CD4-positive, CD25-positive, alpha-beta regulatory T cell (primary cell): Measurements from ENCODE around the gene CRYGS. TPM values are rescaled to one million over a fixed set of nuclear protein-coding genes. Genes with fewer than 3 reads are reported as not detected.
"Not testable (repeated sequence)": the region's sequence is repeated elsewhere in the genome, so short reads cannot be mapped to it uniquely, and the experiment has no call there.

ENCODE experiments used
- ATAC-seq, 2 donors: fragments of 150-1000 bp; cut with Tn5 transposase; one replicate each; pipeline ENCODE4 v1.10.0; 2021; ENCODE audit warnings: low read depth in 2 of 2, moderate number of reproducible peaks in 2 of 2, moderate library complexity in 1 of 2
- DNase-seq, 3 donors: peaks; one replicate each; pipeline versions ENCODE4 v3.0.0 to v3.0.0-alpha.2; 2012 to 2022; ENCODE audit warnings: mixed read lengths in 1 of 3
- H3K27ac ChIP-seq: one replicate; pipeline ENCODE4 v1.7.0; 2013; ENCODE audit warnings: mild to moderate bottlenecking, low read length; ENCODE audit not compliant: insufficient read depth, poor library complexity, severe bottlenecking
- H3K27me3 ChIP-seq: one replicate; pipeline ENCODE4 v1.7.0; 2013; ENCODE audit warnings: low read length; ENCODE audit not compliant: control insufficient read depth, insufficient read depth
- H3K36me3 ChIP-seq: one replicate; pipeline ENCODE4 v1.7.0; 2013; ENCODE audit warnings: mild to moderate bottlenecking, low read length, moderate library complexity; ENCODE audit not compliant: control insufficient read depth, insufficient read depth
- H3K4me1 ChIP-seq: 2 replicates; pipeline ENCODE4 v1.7.0; 2013; ENCODE audit warnings: mild to moderate bottlenecking, low read length; ENCODE audit not compliant: insufficient read depth, control insufficient read depth, poor library complexity, severe bottlenecking
- H3K4me3 ChIP-seq: one replicate; pipeline ENCODE4 v1.7.0; 2013; ENCODE audit warnings: low read depth, mild to moderate bottlenecking, low read length, moderate library complexity
- H3K9me3 ChIP-seq, 2 experiments: 1 replicate in 1 of 2; 2 replicates in 1 of 2; pipeline ENCODE4 v1.7.0; 2013; ENCODE audit warnings: low read length in 2 of 2, mild to moderate bottlenecking in 1 of 2, moderate library complexity in 1 of 2; ENCODE audit not compliant: control insufficient read depth in 2 of 2
- H3K27ac Mint-ChIP-seq, 3 donors: one replicate each; pipeline ENCODE4 v1.8.0; 2020 to 2022; ENCODE audit warnings: mild to moderate bottlenecking in 3 of 3, mixed read lengths in 3 of 3, moderate library complexity in 2 of 3
- H3K27me3 Mint-ChIP-seq: one replicate; pipeline ENCODE4 v1.8.0; 2022; ENCODE audit warnings: mild to moderate bottlenecking, mixed read lengths
- H3K36me3 Mint-ChIP-seq: one replicate; pipeline ENCODE4 v1.8.0; 2020; ENCODE audit warnings: mixed read lengths
- H3K4me1 Mint-ChIP-seq, 4 donors: one replicate each; pipeline ENCODE4 v1.8.0; 2020 to 2022; ENCODE audit warnings: mixed read lengths in 4 of 4, mild to moderate bottlenecking in 1 of 4
- H3K4me3 Mint-ChIP-seq, 4 donors: one replicate each; pipeline ENCODE4 v1.8.0; 2020 to 2022; ENCODE audit warnings: mild to moderate bottlenecking in 4 of 4, mixed read lengths in 4 of 4, moderate library complexity in 3 of 4
- H3K9me3 Mint-ChIP-seq, 7 donors: one replicate each; pipeline ENCODE4 v1.8.0; 2020 to 2022; ENCODE audit warnings: mixed read lengths in 7 of 7, mild to moderate bottlenecking in 3 of 7, moderate library complexity in 2 of 7
- polyA plus RNA-seq, 4 donors: library from polyadenylated mRNA; unstranded; fragments of 300-500 nt; fragmentation: Illumina TruSeq; gene quantifications; one replicate each; pipeline ENCODE4 v1.2.3, GENCODE V29; 2021
- total RNA-seq: library from RNA; stranded (reverse); gene quantifications from one replicate; pipeline ENCODE4 v1.2.3, GENCODE V29; 2022

CRYGS gene
- total and polyA plus RNA-seq, 5 donors from 2014 or later, result 0.36 to 2.1 (median 0.53) TPM; not detected in 2

GRCh38 chr3:186532598-186533072, 11.5 kb downstream of the CRYGS start:
- Mint-ChIP-seq H3K27me3 (no peaks in the 10 kb centered on the region), H3K4me1 (peaks cover 4 to 19% (median 13%) of the 10 kb centered on the region in 4 donors), H3K9me3 (no peaks in the 10 kb centered on the region), H3K4me3 (no peak overlapping the region), H3K27ac (peak overlapping the region in 1 of 3 donors; percentile 38), H3K36me3 (peaks cover 21% of the 10 kb centered on the region)
- Histone ChIP-seq H3K4me1 (peaks cover 13% of the 10 kb centered on the region), H3K36me3 (no peaks in the 10 kb centered on the region), H3K27ac (no peak overlapping the region), H3K4me3 (no peak overlapping the region), H3K27me3 (no peaks in the 10 kb centered on the region), H3K9me3 (no peaks in the 10 kb centered on the region)
- ATAC-seq, result no peak
- DNase-seq, result no peak

- not testable (repeated sequence) for H3K27me3 ChIP-seq, H3K9me3 ChIP-seq, ATAC-seq, H3K4me3 Mint-ChIP-seq, H3K4me3 ChIP-seq, H3K27me3 Mint-ChIP-seq, H3K36me3 ChIP-seq, H3K27ac ChIP-seq, DNase-seq, H3K9me3 Mint-ChIP-seq
- peaks cover 4 to 19% (median 13%) of the 10 kb centered on the region in 4 donors for H3K4me1 Mint-ChIP-seq
- peak overlapping the region in 1 of 3 donors; percentile 21 for H3K27ac Mint-ChIP-seq
- peaks cover 23% of the 10 kb centered on the region for H3K36me3 Mint-ChIP-seq
- peaks cover 13% of the 10 kb centered on the region for H3K4me1 ChIP-seq
Observed at GRCh38 chr3:186531694-186532093, 12.5 kb downstream of the CRYGS start.

GRCh38 chr3:186530415-186530814, 13.8 kb downstream of the CRYGS start:
- H3K27ac Mint-ChIP-seq, result no peak overlapping the region
- peaks cover 27% of the 10 kb centered on the region for H3K36me3 Mint-ChIP-seq
- H3K4me3 Mint-ChIP-seq, result no peak overlapping the region
- Histone ChIP-seq H3K27ac (no peak overlapping the region), H3K4me1 (peaks cover 13% of the 10 kb centered on the region), H3K9me3 (no peaks in the 10 kb centered on the region), H3K27me3 (no peaks in the 10 kb centered on the region), H3K36me3 (no peaks in the 10 kb centered on the region), H3K4me3 (no peak overlapping the region)
- DNase-seq, result no peak
- no peaks in the 10 kb centered on the region for H3K9me3 Mint-ChIP-seq
- no peak for ATAC-seq
- no peaks in the 10 kb centered on the region for H3K27me3 Mint-ChIP-seq
- H3K4me1 Mint-ChIP-seq, result peaks cover 4 to 19% (median 13%) of the 10 kb centered on the region in 4 donors

GRCh38 chr3:186529201-186529999, 14.8 kb downstream of the CRYGS start:
- H3K27me3 ChIP-seq, result no peaks in the 10 kb centered on the region
- DNase-seq (no peak), ATAC-seq (no peak)
- H3K4me1 ChIP-seq, result peaks cover 10% of the 10 kb centered on the region
- H3K9me3 ChIP-seq, result no peaks in the 10 kb centered on the region
- Mint-ChIP-seq H3K4me1 (peaks cover 2 to 16% (median 10%) of the 10 kb centered on the region in 4 donors), H3K36me3 (peaks cover 27% of the 10 kb centered on the region), H3K9me3 (no peaks in the 10 kb centered on the region), H3K27me3 (no peaks in the 10 kb centered on the region), H3K4me3 (no peak overlapping the region), H3K27ac (peak overlapping the region in 2 of 3 donors; percentile 18 to 26)
- no peak overlapping the region for H3K27ac ChIP-seq
- no peaks in the 10 kb centered on the region for H3K36me3 ChIP-seq
- no peak overlapping the region for H3K4me3 ChIP-seq

GRCh38 chr3:186526256-186526606, 17.9 kb downstream of the CRYGS start:
- Histone ChIP-seq H3K4me3 (no peak overlapping the region), H3K27ac (no peak overlapping the region), H3K4me1 (no peaks in the 10 kb centered on the region), H3K9me3 (no peaks in the 10 kb centered on the region), H3K36me3 (no peaks in the 10 kb centered on the region), H3K27me3 (no peaks in the 10 kb centered on the region)
- no peak overlapping the region for H3K4me3 Mint-ChIP-seq
- no peak overlapping the region for H3K27ac Mint-ChIP-seq
- ATAC-seq, result peak in 1 of 2 donors; percentile 34
- peaks cover 24% of the 10 kb centered on the region for H3K36me3 Mint-ChIP-seq
- DNase-seq, result no peak
- no peaks in the 10 kb centered on the region for H3K27me3 Mint-ChIP-seq
- no peaks in the 10 kb centered on the region for H3K9me3 Mint-ChIP-seq
- H3K4me1 Mint-ChIP-seq, result peaks cover 0 to 13% (median 7%) of the 10 kb centered on the region in 4 donors

- H3K27ac ChIP-seq, result no peak overlapping the region
- DNase-seq (no peak), ATAC-seq (no peak)
- H3K27me3 Mint-ChIP-seq, result no peaks in the 10 kb centered on the region
- H3K4me3 ChIP-seq, result no peak overlapping the region
- no peaks in the 10 kb centered on the region for H3K4me1 ChIP-seq
- no peaks in the 10 kb centered on the region for H3K27me3 ChIP-seq
- H3K4me1 Mint-ChIP-seq, result peaks cover 0 to 17% (median 11%) of the 10 kb centered on the region in 4 donors
- no peaks in the 10 kb centered on the region for H3K9me3 Mint-ChIP-seq
- H3K36me3 ChIP-seq, result no peaks in the 10 kb centered on the region
- no peak overlapping the region for H3K4me3 Mint-ChIP-seq
- no peak overlapping the region for H3K27ac Mint-ChIP-seq
- H3K36me3 Mint-ChIP-seq, result peaks cover 20% of the 10 kb centered on the region
- H3K9me3 ChIP-seq, result no peaks in the 10 kb centered on the region
Observed at GRCh38 chr3:186525369-186526255, 18.6 kb downstream of the CRYGS start.

- H3K27me3 ChIP-seq, result no peaks in the 10 kb centered on the region
- H3K27ac ChIP-seq, result no peak overlapping the region
- no peaks in the 10 kb centered on the region for H3K9me3 ChIP-seq
- H3K4me1 ChIP-seq, result peaks cover 8% of the 10 kb centered on the region
- ATAC-seq (no peak), DNase-seq (no peak)
- peaks cover 19% of the 10 kb centered on the region for H3K36me3 Mint-ChIP-seq
- peaks cover 0 to 23% (median 12%) of the 10 kb centered on the region in 4 donors for H3K4me1 Mint-ChIP-seq
- no peaks in the 10 kb centered on the region for H3K27me3 Mint-ChIP-seq
- no peak overlapping the region for H3K4me3 ChIP-seq
- H3K9me3 Mint-ChIP-seq, result no peaks in the 10 kb centered on the region
- no peaks in the 10 kb centered on the region for H3K36me3 ChIP-seq
- no peak overlapping the region for H3K27ac Mint-ChIP-seq
- peak overlapping the region in 1 of 4 donors; percentile 3 for H3K4me3 Mint-ChIP-seq
Observed at GRCh38 chr3:186524616-186525015, 19.6 kb downstream of the CRYGS start.
